GM06990 (cell line): Measurements from ENCODE around the gene ADGRL3.
"Not testable (repeated sequence)": the region's sequence is repeated elsewhere in the genome, so short reads cannot be mapped to it uniquely, and the experiment has no call there.

Source experiments
- DNase-seq: peaks from one replicate; pipeline ENCODE4 v3.0.0-alpha.2; 2011; ENCODE audit not compliant: insufficient read length; ENCODE audit errors: extremely low read depth
- H3K27me3 ChIP-seq: replicated peaks from 2 replicates; pipeline ENCODE4 v1.6.0; 2011; ENCODE audit warnings: low read length; ENCODE audit not compliant: control insufficient read depth, insufficient read depth
- H3K36me3 ChIP-seq: 2 replicates; pipeline ENCODE4 v1.5.1; 2011; ENCODE audit warnings: low read length; ENCODE audit not compliant: control insufficient read depth, insufficient read depth
- H3K4me3 ChIP-seq: replicated peaks from 2 replicates; pipeline ENCODE4 v1.5.1; 2011; ENCODE audit warnings: low read depth, mild to moderate bottlenecking, control low read depth, low read length
- TF ChIP-seq, protein P1 (sequence below): IDR thresholded peaks from 2 replicates; pipeline ENCODE4 v1.5.1; 2011; ENCODE audit warnings: low read length, control low read depth, mild to moderate bottlenecking, inconsistent platforms; ENCODE audit not compliant: insufficient read depth, poor library complexity, severe bottlenecking

Gene ADGRL3

DNA sequence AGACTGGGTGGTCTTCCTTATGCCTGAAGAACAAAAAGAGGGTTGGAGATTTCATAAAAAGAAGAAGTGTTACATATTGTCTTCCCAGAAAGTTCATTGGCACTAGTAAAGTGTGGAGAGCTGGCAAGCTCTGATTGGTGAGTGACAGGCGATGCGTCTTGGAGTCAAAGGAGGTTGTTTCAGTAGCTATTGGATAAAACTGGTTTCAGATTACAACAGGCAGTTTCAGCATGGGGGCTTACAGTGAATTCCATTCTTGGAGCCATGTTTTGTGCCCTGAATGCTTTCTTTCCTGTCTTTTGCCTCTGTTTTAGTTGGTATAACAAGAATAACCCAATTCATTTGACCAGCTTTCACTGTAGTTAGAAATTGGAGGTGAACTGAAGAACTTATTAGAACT lies 750.5 kb downstream of the ADGRL3 start:
- Histone ChIP-seq H3K27me3 (no peaks in the 10 kb centered on the region), H3K4me3 (no peak overlapping the region), H3K36me3 (no peaks in the 10 kb centered on the region)
- TF ChIP-seq, protein P1, sequence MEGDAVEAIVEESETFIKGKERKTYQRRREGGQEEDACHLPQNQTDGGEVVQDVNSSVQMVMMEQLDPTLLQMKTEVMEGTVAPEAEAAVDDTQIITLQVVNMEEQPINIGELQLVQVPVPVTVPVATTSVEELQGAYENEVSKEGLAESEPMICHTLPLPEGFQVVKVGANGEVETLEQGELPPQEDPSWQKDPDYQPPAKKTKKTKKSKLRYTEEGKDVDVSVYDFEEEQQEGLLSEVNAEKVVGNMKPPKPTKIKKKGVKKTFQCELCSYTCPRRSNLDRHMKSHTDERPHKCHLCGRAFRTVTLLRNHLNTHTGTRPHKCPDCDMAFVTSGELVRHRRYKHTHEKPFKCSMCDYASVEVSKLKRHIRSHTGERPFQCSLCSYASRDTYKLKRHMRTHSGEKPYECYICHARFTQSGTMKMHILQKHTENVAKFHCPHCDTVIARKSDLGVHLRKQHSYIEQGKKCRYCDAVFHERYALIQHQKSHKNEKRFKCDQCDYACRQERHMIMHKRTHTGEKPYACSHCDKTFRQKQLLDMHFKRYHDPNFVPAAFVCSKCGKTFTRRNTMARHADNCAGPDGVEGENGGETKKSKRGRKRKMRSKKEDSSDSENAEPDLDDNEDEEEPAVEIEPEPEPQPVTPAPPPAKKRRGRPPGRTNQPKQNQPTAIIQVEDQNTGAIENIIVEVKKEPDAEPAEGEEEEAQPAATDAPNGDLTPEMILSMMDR = no peak
- DNase-seq = no peak

DNA sequence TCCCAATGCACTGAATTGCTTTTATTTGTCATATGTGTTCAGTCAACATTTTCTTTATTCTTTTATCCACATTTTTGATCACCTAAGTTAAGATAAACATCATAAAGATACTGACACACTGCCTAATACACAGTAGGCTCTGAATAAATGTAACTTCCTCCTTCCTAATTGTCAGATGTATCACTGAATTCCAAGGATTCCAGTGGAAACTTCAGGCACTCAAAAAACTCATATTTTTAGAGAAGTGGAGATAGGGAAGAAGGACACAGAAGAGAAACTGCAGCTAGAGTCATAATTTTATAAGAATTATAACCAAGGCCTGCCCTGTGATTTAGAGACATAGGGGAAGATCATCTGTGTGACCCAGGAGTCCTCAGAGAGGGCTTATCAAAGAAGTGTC lies 753.3 kb downstream of the ADGRL3 start:
- TF ChIP-seq, protein P1 = no peak
- Histone ChIP-seq H3K36me3 (no peaks in the 10 kb centered on the region), H3K27me3 (no peaks in the 10 kb centered on the region), H3K4me3 (no peak overlapping the region)
- DNase-seq = no peak

DNA sequence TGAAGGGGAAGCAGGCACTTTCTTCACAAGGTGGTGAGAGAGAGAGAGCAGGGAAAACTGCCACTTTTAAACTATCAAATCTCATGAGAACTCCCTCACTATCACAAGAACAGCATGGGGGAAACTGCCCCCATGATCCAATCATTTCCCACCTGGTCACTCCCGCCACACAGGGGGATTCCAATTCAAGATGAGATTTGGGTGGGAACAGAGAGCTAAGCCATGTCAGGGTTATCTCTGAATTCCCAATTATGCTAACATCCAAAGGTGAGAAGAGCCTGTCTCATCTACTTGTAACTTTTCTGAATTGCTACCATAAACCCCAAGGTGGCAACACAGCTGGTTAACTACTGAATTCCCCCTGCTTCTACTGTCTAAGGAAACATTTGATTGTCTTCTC lies 758.5 kb downstream of the ADGRL3 start:
- TF ChIP-seq, protein P1 = no peak
- no peaks in the 10 kb centered on the region for H3K27me3 ChIP-seq
- no peak for DNase-seq
- H3K4me3 ChIP-seq = no peak overlapping the region
- no peaks in the 10 kb centered on the region for H3K36me3 ChIP-seq

DNA sequence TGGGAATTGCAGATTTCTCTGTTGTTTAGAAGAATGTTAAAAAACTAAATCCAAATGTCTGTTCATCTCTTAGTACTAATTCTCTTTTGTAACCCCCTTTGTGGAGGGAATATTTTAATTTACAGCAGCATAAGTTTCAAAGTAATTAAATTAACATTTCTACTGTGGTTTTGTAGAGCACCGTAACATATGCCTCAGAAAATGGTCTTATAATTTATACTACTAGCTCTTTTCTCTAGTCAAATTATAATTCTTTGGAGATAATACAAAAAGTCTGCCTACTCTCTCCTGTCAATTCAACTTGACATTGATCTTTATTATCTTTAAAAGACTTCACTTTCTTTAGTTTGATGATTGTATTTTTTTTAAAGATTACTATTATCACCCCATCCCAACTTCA lies 759.0 kb downstream of the ADGRL3 start:
- no peaks in the 10 kb centered on the region for H3K36me3 ChIP-seq
- H3K27me3 ChIP-seq = no peaks in the 10 kb centered on the region
- TF ChIP-seq, protein P1 = no peak
- H3K4me3 ChIP-seq = no peak overlapping the region
- no peak for DNase-seq

DNA sequence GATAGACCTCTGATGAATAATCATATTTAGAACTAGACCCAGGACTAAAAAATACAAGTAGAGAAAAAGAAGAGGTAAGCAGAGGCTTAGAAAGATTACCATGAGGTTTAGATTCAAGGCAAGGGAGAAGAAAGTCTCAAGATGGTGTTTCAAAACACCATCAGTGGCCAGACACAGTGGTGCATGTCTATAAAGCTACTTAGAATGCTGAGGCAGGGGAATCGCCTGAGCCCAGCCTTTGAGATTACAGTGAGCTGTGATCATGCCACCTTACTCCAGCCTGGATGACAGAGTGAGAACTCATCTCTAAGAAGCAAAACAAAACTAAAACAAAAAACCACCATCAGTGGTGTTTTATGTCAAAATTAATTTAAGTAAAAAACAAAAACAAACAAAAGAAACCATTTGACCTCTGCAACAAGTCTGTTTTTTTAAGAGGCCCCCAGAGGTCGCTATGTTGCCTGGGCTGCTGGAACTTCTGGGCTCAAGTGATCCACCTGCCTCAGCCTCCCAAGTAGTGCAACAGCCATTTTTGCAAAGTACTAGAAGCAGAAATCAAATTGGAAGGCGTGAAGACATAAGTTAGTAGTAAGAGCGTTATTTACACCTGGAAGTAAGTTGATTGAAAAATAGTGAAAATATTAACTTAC lies 784.3 kb downstream of the ADGRL3 start:
- no peaks in the 10 kb centered on the region for H3K27me3 ChIP-seq
- no peaks in the 10 kb centered on the region for H3K36me3 ChIP-seq
- TF ChIP-seq, protein P1 = no peak
- H3K4me3 ChIP-seq = no peak overlapping the region
- no peak for DNase-seq

DNA sequence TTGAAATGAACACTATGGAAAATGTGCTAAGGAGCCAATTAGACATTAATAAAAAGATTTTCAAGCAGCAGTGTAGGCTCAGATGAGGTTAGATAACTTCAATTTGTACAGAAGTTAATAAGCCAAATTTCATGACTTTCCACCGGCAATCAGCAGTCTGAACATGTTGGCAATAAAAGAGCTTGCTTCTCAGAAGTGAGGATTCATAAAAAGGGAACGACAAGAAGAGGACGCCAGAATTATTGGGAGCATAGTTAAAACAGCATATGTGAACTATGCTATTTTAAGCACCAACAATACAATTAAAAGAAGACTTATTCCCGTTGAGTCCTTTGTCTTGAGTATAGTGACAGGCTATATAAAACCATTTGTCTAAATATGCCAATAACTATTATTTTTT lies 785.3 kb downstream of the ADGRL3 start:
- no peak for DNase-seq
- TF ChIP-seq, protein P1 = no peak

DNA sequence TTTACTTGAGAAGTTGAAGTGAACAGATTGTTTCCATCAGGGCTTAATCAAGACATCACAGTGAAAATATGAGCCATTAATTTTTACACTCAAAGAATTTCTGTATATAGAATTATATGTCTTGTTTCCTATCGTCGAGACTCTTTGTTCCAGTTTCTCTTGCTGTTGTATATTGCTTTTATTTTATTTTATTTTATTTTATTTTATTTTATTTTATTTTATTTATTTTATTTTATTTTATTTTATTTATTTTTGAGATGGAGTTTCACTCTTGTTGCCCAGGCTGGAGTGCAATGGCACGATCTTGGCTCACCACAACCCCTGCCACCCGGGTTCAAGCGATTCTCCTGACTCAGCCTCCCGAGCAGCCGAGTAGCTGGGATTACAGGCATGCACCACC lies 786.8 kb downstream of the ADGRL3 start:
- DNase-seq, H3K27me3 ChIP-seq, H3K4me3 ChIP-seq: not testable (repeated sequence)

More for the DNA sequence above, 785.3 kb downstream of the ADGRL3 start:
- no peaks in the 10 kb centered on the region for H3K36me3 ChIP-seq
- no peaks in the 10 kb centered on the region for H3K27me3 ChIP-seq
- H3K4me3 ChIP-seq = no peak overlapping the region

More for the DNA sequence above, 786.8 kb downstream of the ADGRL3 start:
- H3K36me3 ChIP-seq = not testable (repeated sequence)
